Head of caudate nucleus (tissue), 42 donors: ENCODE data around the gene UROD.

Source experiments
- DNase-seq, 42 donors: peaks; one replicate each; pipeline versions ENCODE4 v3.0.0 to v3.0.0-alpha.2; 2020 to 2021; ENCODE audit warnings: mixed read lengths in 7 of 42
- intact Hi-C: fragments of 100-400 bp; cut with DNase I; formaldehyde crosslinking; loops from one replicate; pipeline ENCODE4 v1.15.0; 2022

The UROD gene

GRCh38 chr1:45005761-45006160 is 6.3 kb upstream of the UROD start:
- DNase-seq, result peak in 1 of 42 donors; percentile 26
- intact Hi-C loops, result loop anchor here (10.0 kb wide), 1 partner anchor 171 kb away; no protein-coding TSS in a partner anchor

GRCh38 chr1:45007311-45007710 is 4.7 kb upstream of the UROD start:
- intact Hi-C loops, result loop anchor here (10.0 kb wide), 1 partner anchor 173 kb away; no protein-coding TSS in a partner anchor
- DNase-seq, result peak in 1 of 42 donors; percentile 25

- DNase-seq, result peak in 1 of 42 donors; percentile 6
- intact Hi-C loops, result loop anchor here (10.0 kb wide), 1 partner anchor 173 kb away; no protein-coding TSS in a partner anchor
Observed at GRCh38 chr1:45008076-45008475, 4.0 kb upstream of the UROD start.

- intact Hi-C loops, result loop anchor here (10.0 kb wide), 1 partner anchor 174 kb away; no protein-coding TSS in a partner anchor
- DNase-seq, result peak in 2 of 42 donors; percentile 14 to 24
Observed at GRCh38 chr1:45008516-45008915, 3.5 kb upstream of the UROD start.

- intact Hi-C loops, result loop anchor here (10.0 kb wide), 1 partner anchor 175 kb away; no protein-coding TSS in a partner anchor
- peak in 2 of 42 donors; percentile 13 to 20 for DNase-seq
Observed at GRCh38 chr1:45009296-45009865, 2.7 kb upstream of the UROD start.

GRCh38 chr1:45009956-45010854 is 1.8 kb upstream of the UROD start:
- DNase-seq, result peak in 20 of 42 donors; percentile 8 to 54 (median 40)
- intact Hi-C loops, result loop anchor here (5.0 to 10.0 kb wide), 3 partner anchors 175 to 482 kb away; partner anchors contain the start of genes TESK2 and ZSWIM5

GRCh38 chr1:45010855-45011811 is 921 bp upstream of the UROD start, which contains the start of gene HECTD3:
TSS of gene HECTD3 (minus strand) at chr1:45011324. CDS start at chr1:45011257, 67 bp downstream.
- intact Hi-C loops, result loop anchor here (5.0 to 10.0 kb wide), 2 partner anchors 194 to 481 kb away; partner anchors contain the start of genes TESK2 and ZSWIM5
- DNase-seq, result peak; percentile 75 to 96 (median 90)

- intact Hi-C loops, result loop anchor here (2.0 to 10.0 kb wide), 3 partner anchors 192 to 480 kb away; partner anchors contain the start of genes TESK2 and ZSWIM5
- DNase-seq, result peak; percentile 38 to 89 (median 69)
Observed at GRCh38 chr1:45012639-45013278, 705 bp downstream of the UROD start.

- intact Hi-C loops, result loop anchor here (2.0 to 10.0 kb wide), 3 partner anchors 191 to 479 kb away; partner anchors contain the start of genes TESK2 and ZSWIM5
- peak in 2 of 42 donors; percentile 29 to 31 for DNase-seq
Observed at GRCh38 chr1:45013551-45014209, 1.6 kb downstream of the UROD start.

GRCh38 chr1:45014321-45015028 is 2.4 kb downstream of the UROD start:
- DNase-seq, result peak; percentile 56 to 93 (median 85)
- intact Hi-C loops, result loop anchor here (5.0 to 10.0 kb wide), 2 partner anchors 190 to 478 kb away; partner anchors contain the start of genes TESK2 and ZSWIM5

GRCh38 chr1:45015683-45016082 is 3.6 kb downstream of the UROD start:
- peak in 1 of 42 donors; percentile 4 for DNase-seq
- intact Hi-C loops, result loop anchor here (10.0 kb wide), 1 partner anchor 189 kb away; the partner anchor contains the start of gene ZSWIM5

GRCh38 chr1:45016090-45016697 is 4.1 kb downstream of the UROD start:
- intact Hi-C loops, result loop anchor here (10.0 kb wide), 1 partner anchor 189 kb away; the partner anchor contains the start of gene ZSWIM5
- peak in 1 of 42 donors; percentile 13 for DNase-seq

- intact Hi-C loops, result loop anchor here (10.0 kb wide), 1 partner anchor 188 kb away; the partner anchor contains the start of gene ZSWIM5
- DNase-seq, result peak in 2 of 42 donors; percentile 12 to 14
Observed at GRCh38 chr1:45016767-45017166, 4.7 kb downstream of the UROD start.

- peak; percentile 21 to 83 (median 66) for DNase-seq
- intact Hi-C loops, result loop anchor here (10.0 kb wide), 1 partner anchor 186 kb away; the partner anchor contains the start of gene ZSWIM5
Observed at GRCh38 chr1:45018599-45019230, 6.7 kb downstream of the UROD start.

GRCh38 chr1:45023663-45024062 is 11.6 kb downstream of the UROD start:
- no peak for DNase-seq
- intact Hi-C loops, result no loop called here
